Kidney tubule cell (primary cell): ENCODE results near the gene PPP1R12C.

Experiments
- DNase-seq: peaks from one replicate; pipeline ENCODE4 v3.0.0-alpha.2; 2018; ENCODE audit warnings: low spot score

The PPP1R12C gene

GRCh38 chr19:55044286-55044685, 73.2 kb downstream of the PPP1R12C start:
- no peak for DNase-seq

- no peak for DNase-seq
Observed at GRCh38 chr19:55042688-55043087, 74.7 kb downstream of the PPP1R12C start.

- DNase-seq = no peak
Observed at GRCh38 chr19:55042344-55042678, 75.1 kb downstream of the PPP1R12C start.

GRCh38 chr19:55041627-55042343, 75.7 kb downstream of the PPP1R12C start:
- no peak for DNase-seq

- no peak for DNase-seq
Observed at GRCh38 chr19:55041244-55041626, 76.2 kb downstream of the PPP1R12C start.
